GM18907 (cell line): ENCODE data around the gene OTUB2.

Experiments
- ATAC-seq: cut with Tn5 transposase; IDR thresholded peaks from one replicate; pipeline ENCODE4 v1.9.1; 2021; ENCODE audit warnings: mild to moderate bottlenecking, moderate library complexity; ENCODE audit not compliant: unreplicated experiment

Gene OTUB2

DNA sequence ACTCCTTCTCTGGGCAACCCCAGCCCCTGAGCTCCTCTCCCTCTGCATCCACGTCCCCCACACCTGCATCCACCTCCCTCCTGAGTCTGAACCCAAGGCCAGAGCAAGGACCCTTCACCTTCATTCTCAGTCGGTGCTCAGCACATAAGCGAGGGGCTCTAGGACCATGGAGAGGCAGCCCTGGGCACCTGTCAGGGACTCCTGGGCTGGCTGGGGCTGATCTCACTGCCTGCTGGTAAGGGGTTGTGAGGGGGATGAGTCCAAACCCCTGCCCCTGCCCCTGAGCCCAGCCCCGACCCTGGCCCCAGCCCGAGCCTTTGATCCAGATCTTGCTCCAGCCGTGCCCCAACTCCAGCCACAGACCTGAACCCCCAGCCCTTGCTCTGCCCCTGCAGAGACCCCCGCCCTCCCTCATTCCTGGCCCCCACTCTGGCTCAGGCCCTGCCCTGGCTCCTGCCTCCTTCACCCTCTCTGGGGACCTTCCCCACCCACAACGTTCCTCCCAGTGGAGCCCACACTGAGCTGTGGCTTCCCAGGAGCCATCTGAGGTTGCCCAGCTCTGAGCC, 29.9 kb upstream of the OTUB2 start:
- no peak for ATAC-seq

DNA sequence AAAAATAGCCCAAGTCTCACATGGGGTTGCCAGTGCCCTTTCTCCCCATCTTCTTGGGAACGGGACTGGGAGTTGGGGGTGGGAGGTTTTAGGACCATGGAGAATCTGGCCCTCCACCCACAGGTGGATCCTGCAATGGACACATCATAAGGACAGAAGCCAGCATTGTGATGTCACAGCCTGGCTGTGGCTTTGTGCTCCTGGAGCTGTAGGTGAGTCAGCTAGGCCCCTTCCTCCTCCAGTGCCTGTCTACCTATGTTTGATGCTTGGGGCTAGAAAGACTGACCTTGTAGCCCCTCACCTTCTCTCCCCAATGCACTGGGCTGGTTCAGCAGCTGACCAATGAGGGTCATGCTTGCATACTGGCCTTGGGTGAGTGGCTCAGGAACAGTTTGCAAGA, 29.1 kb upstream of the OTUB2 start, which contains the start of gene CCDC197:
CCDC197 (plus strand) TSS at position 220 of the 400 bp plus-strand sequence. CDS start 831 bp downstream, outside the sequence.
- ATAC-seq: no peak

DNA sequence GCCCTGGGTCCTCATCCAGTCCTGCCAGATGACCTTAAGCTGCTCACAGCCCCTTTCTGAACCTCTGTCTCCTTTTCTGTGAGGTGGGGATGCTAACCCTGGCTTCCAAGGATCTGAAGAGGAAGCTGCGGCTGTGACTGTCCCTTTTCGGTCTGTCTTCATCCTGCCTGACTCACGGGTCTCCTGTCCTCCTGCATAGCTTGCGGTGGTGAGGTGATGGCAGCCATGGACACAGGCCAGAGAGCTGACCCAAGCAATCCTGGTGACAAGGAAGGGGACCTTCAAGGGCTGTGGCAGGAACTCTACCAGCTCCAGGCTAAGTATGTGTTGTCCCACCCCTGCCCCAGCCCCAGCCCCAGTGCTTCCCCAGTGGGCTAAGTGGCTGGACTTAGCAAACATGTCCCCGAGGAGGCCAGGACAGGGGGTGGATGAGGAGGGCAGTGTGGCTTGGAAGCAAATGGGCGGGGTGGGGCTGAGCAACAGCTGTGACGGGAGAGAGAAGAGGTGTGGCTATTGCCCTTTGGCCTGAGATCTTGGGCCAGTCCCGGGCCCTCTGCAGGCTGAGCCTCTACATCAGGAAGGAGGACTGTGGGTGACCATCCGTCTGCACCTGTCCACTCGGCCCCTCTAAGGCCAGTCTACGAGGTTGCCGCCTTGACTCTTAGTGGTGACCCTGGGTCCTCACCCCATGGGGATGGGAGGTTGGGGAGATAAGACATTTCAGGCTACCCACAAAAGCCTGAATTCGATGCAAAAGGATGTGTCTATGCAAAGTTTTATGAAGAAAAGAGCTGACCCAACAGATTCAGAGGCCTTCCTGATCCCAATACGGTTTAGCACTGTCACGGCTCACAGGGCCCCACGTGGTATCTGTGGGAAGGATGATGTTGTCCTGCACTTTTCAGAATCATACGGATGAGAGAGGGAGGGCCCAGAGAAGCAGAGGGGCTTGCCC, 27.9 kb upstream of the OTUB2 start:
- no peak for ATAC-seq

DNA sequence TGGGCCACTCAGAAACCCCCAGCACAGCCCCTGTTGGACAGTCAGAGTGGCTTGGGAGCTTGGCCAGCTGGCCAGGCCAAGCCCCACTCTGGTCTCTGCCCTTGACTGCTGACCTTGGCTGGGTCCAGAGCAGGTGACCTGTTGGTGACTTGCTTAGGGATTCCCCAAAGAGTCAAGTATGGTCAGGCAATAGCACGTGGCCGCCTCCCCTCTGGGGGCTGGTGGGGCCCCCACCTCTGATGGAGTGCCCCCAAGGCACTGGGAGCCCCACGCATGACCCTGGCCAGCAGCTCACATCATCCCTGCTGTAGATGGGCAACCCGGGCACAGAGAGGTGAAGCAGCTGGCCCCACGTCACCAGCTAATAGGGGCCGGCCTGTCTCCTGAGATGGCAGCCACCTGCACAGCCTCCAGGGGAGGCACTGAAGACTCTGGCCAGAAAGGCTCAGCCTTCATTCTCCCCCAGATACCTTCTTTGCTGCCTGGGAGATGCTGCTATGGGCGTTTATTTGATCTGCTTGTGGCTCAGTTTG, 27.2 kb upstream of the OTUB2 start:
- no peak for ATAC-seq

DNA sequence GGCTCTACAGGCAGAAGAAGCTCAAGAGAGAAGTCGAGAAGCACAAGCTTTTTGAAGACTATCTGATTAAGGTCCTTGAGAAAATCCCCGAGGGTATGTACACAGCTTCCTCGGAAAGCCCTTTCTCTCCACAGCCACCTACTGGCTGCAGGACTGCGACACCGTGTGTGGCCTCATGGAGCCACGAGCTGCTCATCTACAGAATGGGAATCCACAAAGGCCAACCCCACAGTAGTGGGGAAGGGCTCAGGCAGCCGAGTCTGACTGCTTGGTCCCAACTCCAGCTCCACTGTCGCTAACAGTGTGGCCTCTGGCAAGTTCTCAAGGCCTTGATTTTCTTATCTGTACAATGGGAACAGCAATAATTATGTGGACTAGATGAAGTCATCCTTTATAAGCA, 26.6 kb upstream of the OTUB2 start:
- no peak for ATAC-seq

DNA sequence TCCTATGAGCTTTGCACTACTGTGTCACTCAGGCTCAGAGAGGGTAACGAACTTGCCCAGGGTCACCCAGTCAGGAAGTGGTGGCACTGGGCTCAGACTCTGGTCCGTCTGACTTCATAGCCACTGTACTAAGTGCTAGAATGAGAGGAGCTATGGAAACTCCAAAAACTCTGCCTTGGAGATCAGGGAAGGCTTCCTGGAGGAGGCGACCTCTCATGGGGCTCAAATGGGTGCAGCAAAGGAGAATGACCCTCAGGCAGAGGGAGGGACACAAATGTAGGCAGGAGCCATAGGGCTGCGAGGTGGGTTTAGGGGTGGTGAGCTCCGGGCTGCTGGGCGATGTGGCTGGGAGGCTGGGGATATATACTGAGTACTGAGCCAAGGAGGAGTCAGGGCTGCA, 25.9 kb upstream of the OTUB2 start:
- ATAC-seq: no peak

DNA sequence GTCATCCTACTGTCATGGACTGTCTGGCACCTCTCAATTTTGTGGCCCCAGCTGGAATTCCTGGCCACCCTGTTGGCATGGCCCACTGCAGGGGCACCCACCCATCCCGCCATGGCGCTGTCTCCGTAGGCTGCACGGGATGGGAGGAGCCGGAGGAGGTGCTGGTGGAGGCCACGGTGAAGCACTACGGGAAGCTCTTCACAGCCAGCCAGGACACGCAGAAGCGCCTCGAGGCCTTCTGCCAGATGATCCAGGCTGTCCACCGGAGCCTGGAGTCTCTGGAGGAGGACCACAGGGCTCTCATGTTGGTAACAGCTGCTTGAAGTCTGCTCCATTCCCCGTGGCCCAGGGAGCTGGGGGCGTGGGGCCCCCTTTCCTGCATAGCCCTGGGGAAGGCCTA, 25.1 kb upstream of the OTUB2 start:
- ATAC-seq: no peak

DNA sequence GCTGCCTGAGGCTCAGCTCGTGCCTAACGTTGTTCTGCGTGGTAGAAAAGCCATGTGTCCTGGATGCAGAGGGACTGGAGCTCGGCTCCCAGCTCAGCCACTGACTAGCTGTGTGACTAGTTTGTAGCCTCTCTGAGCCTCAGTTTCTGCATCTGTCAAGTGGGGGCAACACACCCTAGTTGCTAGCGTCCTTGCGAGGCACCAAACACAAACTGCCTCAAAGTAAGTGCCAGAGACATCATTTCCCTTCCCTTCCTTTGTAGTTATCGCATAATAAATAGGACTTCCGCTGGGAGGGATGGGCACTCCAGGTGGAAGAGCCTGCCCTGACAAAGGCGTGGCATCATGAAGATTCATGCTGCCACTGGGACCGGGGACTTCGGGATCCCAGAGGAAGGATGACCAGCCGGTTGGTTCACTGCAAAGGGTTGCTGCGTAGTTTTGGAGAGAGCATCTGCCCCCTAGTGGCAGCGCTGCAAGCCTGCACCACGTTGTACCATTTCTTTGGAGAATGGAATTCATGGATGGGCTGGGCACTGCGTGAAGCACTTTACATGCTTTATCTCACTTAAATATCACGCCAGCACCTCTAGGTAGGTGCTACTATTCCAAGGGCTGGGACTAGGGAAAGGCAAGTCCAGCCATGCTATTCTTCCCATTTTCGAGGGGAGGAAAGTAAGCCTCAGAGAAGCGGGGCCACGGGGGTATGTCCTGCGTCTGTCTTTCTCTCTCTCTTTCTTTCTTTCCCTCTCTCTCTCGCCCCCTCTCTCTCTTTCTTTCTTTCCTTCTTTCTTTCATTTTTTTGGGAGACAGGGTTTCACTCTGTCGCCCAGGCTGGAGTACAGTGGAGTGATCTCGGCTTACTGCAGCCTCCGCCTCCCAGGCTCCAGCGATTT, 24.4 kb upstream of the OTUB2 start:
- ATAC-seq: peak; percentile 63

DNA sequence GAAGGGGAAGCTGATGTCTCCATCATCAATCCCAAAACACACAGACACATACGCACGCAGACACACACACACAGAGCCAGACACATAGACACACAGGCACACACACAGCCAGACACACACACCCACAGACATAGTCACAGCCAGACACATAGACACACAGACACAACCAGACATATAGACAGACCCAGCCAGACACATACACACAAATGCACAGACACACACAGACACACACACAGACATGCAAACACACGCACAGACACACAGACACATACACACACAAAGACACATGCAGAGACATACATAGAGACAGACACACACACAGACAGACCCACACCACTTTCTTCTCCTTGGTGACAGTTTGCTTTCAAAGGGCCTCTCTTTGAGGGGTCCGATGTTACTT, 22.7 kb upstream of the OTUB2 start:
- no peak for ATAC-seq

DNA sequence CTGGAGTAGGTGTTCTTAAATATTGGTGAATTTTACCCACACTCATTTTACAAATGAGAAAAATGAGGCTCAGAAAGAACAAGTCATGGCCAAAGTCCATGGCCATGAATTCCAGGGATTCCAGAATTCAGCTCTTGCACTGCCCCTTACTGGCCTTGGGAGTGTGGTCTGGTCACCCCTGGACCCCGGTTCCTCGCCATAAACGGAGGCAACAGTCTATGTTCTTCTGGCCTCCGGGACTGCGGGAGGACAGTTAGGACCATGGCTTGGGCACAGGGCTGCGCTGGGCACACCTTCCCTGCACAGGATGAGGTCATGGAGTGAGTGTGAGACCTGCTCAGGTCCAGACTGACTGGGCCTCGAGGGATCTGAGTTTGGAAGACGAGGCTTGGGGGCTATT, 22.1 kb upstream of the OTUB2 start:
- no peak for ATAC-seq

DNA sequence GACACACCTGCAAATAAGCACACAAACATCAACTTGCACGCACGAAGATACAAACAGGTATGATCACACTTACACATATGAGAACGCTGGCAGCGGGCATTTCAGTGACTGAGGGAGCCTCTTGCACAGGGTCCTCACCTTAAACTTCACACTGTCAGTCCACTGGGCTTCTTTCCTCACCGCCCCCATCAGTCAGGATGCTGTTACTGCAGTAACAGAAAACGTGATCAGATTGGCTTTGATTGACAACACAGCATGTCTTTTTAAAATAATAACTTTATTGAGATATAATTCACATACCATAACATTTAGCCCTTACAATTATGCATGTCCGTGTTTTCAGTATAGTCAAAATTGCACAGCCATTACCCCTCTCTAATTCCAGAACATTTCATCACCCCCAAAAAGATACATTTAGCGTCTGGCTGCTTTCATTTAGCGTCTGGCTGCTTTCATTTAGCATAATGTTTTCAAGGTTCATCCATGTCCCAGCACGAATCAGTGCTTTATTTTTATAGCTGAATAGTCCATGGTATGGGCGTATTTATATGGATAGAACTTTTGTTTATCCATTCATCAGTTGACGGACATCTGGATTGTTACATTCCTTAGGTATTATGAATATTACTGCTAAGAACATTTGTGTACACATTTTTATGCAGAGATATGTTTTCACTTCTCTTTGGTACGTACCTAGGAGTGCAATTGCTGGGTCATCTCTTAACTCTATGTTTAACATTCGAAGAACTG, 20.6 kb upstream of the OTUB2 start:
- ATAC-seq: no peak

DNA sequence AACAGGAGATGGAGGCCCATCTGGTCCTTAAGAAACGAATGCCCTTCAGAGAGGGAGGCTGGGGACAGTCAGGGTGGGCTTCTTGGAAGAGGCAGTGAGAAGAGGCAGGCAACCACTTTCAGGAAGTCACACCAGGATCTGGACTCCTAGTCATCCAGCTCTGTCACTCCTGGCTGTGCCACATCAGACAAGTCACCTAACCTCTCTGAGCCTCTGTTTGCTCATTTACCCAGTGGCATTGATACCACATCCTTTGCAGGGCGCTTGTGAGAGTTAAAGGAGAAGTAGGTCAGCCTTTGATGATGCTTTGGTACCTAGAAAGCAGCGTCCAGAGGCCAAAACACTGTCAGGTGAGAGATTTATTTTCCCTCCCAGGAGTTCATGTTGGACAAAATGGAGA, 17.9 kb upstream of the OTUB2 start:
- no peak for ATAC-seq

DNA sequence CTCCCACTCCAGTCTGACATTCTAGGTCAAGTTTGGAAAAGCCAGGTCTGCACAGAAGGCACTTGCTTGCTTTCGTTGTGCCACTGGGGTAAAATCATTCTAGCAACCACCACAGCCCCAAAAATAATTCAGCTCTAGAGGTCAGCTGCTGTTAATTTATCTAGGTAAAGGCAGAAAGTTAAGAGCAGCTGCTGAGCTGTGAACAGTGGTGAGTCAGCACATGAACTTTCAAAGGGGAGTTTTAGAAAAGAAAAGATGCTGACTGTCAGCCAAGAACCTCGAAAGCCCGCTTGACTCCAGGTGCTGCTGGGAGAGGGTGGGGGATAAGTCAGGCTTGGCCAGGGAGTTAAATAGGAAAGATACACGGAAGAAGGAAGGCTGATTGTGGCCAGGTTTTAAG, 16.4 kb upstream of the OTUB2 start:
- ATAC-seq: no peak

DNA sequence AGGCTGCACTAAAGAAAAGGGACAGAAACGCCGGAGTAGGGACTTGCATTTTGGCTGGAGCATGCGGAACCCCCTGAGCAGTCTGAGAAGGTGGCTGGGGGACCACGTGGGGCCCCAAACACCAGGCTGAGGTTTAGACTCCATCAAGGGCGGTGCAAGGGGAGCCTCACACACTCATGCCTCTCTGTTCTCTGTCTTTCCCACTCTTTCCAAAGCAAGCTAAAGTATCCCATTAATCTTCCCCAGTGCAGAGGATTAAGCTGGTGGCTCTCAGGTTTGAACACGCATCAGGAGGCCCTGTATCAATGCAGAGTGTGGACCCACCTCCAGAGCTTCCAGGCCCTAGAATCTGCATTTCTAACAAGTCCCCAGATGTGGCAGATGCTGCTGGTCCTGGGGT, 15.5 kb upstream of the OTUB2 start:
- no peak for ATAC-seq

DNA sequence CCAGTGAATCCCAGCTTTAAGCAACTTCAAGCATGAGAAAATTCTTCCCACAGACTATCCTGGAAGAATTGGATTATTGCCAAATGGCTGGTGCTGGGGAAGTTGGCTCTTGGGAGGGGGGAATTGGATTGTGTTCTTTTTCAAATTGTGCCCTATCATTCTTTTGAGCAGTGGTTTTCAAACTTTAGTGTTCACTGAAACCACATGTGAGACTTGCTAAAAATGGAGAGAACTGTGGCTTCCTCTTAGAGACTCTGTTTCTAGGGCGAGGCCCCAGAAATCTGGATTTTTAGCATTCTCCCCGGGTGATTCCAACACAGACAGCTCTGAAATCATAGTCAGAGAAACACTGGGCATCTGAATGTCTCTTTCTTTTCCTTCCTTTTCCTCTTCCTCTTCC, 14.3 kb upstream of the OTUB2 start:
- ATAC-seq: no peak

DNA sequence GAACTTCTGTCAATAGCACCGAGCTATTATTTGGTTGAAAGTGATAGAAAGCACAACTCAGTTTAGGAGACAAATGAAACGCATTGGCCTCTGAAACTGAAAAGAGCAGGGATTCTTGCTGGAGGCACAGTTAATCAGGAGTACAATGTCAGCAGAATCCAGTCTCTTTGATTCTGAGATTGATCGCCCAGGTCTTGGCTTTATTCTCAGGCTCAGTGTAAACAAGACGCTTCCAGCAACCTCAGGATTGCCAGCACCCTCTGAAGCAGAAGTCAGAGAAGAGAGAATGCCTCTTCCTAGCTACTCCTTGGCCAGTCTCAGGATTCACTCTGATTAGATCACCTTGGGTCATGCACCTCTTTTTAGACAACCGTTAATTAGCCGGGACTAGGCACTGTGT, 11.8 kb upstream of the OTUB2 start:
- no peak for ATAC-seq

DNA sequence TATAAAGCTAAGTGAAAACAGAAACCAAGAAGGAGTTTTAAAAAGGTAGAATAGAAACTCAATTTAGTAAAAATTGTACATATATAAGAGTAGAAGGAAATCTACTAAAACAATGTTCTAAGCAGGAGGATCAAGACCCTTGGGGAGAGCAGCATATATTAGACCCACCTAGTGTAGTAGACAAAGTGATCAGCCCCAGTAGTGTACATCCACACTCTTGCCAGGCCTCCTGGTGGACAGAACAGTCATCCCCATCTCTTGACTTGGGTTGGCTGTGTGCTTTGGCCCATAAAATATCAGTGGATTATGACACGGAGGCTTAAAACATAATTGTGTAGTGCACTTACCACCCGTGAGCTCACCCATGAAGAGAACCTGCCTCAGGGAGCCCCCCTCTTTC, 10.9 kb upstream of the OTUB2 start:
- no peak for ATAC-seq

DNA sequence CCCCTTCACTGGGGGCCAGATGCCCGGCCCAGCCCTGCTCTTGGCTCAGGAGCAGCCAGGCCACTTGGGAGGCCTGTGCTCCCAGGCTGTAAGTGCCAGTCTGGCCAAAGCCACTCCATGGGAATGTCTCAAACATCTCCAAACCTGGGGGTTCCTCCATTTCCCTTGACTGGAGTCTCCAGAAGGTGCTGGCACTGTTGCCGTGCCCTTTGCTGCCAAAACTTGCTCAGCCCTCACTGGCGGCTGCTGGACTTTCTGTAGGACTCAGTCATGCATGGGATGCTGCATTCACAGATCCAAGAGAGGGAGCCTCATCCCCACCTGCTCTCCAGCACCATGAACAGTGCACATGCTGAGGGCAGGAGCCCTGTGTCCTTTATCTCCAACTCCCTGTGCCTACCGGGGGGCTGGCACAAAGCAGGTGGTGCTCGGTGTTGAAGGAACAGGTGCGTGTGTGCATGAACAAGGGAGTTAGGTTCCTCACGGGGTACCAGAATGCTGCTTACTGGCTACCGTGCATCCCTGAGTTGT, 9.6 kb upstream of the OTUB2 start:
- no peak for ATAC-seq

DNA sequence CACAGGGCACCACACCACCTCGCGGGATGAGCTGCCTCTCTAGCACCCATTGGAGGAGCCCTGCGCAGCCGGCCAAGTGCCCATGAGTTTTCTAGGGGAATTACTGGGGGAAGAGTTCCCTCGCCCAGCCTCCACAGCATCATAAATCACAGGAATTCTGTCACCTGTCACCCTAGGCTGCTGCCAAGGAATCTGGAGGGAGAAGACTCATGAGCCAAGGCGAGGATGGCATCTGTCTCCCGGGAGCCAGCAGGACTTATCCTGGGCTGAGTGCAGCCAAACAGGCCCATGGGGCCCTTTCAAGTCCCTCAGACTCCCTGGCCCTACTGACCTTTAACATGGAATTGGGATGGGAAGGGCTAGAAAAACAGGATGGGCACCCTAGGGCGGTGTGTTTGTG, 7.8 kb upstream of the OTUB2 start:
- ATAC-seq: no peak

DNA sequence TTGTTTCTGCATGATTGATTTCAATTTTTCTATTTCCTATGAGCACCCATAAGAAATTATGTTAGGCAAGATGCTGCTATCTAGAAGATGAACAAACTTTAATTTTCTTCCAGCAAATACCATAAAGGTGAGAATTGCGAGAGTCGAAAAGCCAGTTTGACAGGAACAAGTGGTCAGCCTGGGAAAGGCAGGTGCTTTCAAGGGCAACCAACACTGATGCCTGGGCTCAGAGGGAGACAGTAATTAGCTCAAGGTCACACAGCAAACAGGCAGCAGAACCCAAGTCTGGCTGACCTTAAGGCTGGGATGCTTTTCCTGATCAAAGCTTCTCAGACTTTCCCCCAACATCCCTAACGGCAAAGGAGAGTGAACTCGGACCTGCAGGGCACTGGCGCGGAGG, 6.8 kb upstream of the OTUB2 start:
- ATAC-seq: no peak
